Natural killer cell (primary cell): Measurements from ENCODE around the gene ETV6. TPM values are rescaled to one million over a fixed set of nuclear protein-coding genes. Genes with fewer than 3 reads are reported as not detected.
A peak's percentile ranks its signal among the peaks of the same experiment; 100 is the strongest.

ENCODE experiments used
- ATAC-seq, 3 donors: fragments of 150-1000 bp in 2 of 3; fragments of 200-7000 bp in 1 of 3; cut with Tn5 transposase; 1 replicate in 1 of 3; 2 replicates in 2 of 3; pipeline ENCODE4 v1.10.0; 2021; ENCODE audit warnings: mild to moderate bottlenecking in 2 of 3, moderate library complexity in 2 of 3
- DNase-seq, 2 donors: peaks; one replicate each; pipeline versions ENCODE4 v3.0.0 to v3.0.0-alpha.2; 2013 to 2021; ENCODE audit warnings: mixed read lengths in 1 of 2
- H3K27ac ChIP-seq: one replicate; pipeline ENCODE4 v1.5.1; 2013; ENCODE audit warnings: mild to moderate bottlenecking, low read length
- H3K27me3 ChIP-seq: one replicate; pipeline ENCODE4 v1.6.1; 2013; ENCODE audit warnings: low read length; ENCODE audit not compliant: control insufficient read depth, insufficient read depth
- H3K36me3 ChIP-seq: one replicate; pipeline ENCODE4 v1.6.1; 2013; ENCODE audit warnings: low read length; ENCODE audit not compliant: control insufficient read depth, insufficient read depth
- H3K4me1 ChIP-seq: one replicate; pipeline ENCODE4 v1.6.1; 2013; ENCODE audit warnings: low read length; ENCODE audit not compliant: control insufficient read depth, insufficient read depth
- H3K4me3 ChIP-seq: one replicate; pipeline ENCODE4 v1.5.1; 2013; ENCODE audit warnings: low read length
- H3K9me3 ChIP-seq: one replicate; pipeline ENCODE4 v1.6.1; 2013; ENCODE audit warnings: low read length; ENCODE audit not compliant: control insufficient read depth, insufficient read depth
- H3K27ac Mint-ChIP-seq, 2 donors: one replicate each; pipeline ENCODE4 v1.8.0; 2022; ENCODE audit warnings: mild to moderate bottlenecking in 2 of 2, mixed read lengths in 2 of 2, moderate library complexity in 1 of 2
- H3K27me3 Mint-ChIP-seq, 2 donors: one replicate each; pipeline ENCODE4 v1.8.0; 2022; ENCODE audit warnings: low read depth in 2 of 2, mixed read lengths in 2 of 2
- H3K36me3 Mint-ChIP-seq: one replicate; pipeline ENCODE4 v1.8.0; 2022; ENCODE audit warnings: mixed read lengths
- H3K4me1 Mint-ChIP-seq, 2 donors: one replicate each; pipeline ENCODE4 v1.8.0; 2022; ENCODE audit warnings: mixed read lengths in 2 of 2
- H3K4me3 Mint-ChIP-seq: one replicate; pipeline ENCODE4 v1.8.0; 2022; ENCODE audit warnings: mild to moderate bottlenecking, moderate library complexity, mixed read lengths
- H3K9me3 Mint-ChIP-seq, 2 donors: one replicate each; pipeline ENCODE4 v1.8.0; 2022; ENCODE audit warnings: mixed read lengths in 2 of 2
- CTCF ChIP-seq: fragments of 200-600 bp; IDR thresholded peaks from one replicate; pipeline ENCODE4 v1.8.0; 2022; ENCODE audit warnings: antibody characterized with exemption
- WGBS: methylation state at CpG from one replicate; pipeline ENCODE4 v1.1.7; 2013; ENCODE audit warnings: missing lambda C conversion rate; ENCODE audit not compliant: insufficient coverage; 5-methylcytosine and 5-hydroxymethylcytosine counted together
- intact Hi-C: fragments of 100-400 bp; cut with micrococcal nuclease; formaldehyde crosslinking; loops from one replicate; pipeline ENCODE4 v1.14.2; 2022
- total RNA-seq, 4 donors: library from RNA; stranded (reverse); fragments of 120-200 nt in 1 of 4; gene quantifications; one replicate each; pipeline versions ENCODE4 v1.2.3 to v1.2.4, GENCODE V29; 2013 to 2022

ETV6 gene
- total RNA-seq, 3 donors from 2014 or later (not counting 1 experiment from before 2014, with no cell fraction given), result 38.9 to 49.5 (median 40.6) TPM

GRCh38 chr12:11701433-11701832, 52.0 kb downstream of the ETV6 start:
- no peaks in the 10 kb centered on the region for H3K9me3 Mint-ChIP-seq
- no peaks in the 10 kb centered on the region for H3K27me3 Mint-ChIP-seq
- no peak overlapping the region for H3K4me3 Mint-ChIP-seq
- H3K27ac Mint-ChIP-seq, result peak overlapping the region in 1 of 2 donors; percentile 3
- no peak for TF ChIP-seq CTCF
- H3K4me1 Mint-ChIP-seq, result peaks cover 43 to 48% of the 10 kb centered on the region in 2 donors
- Histone ChIP-seq H3K4me1 (no peaks in the 10 kb centered on the region), H3K36me3 (no peaks in the 10 kb centered on the region), H3K4me3 (no peak overlapping the region), H3K27ac (no peak overlapping the region), H3K9me3 (no peaks in the 10 kb centered on the region), H3K27me3 (no peaks in the 10 kb centered on the region)
- intact Hi-C loops, result no loop called here
- DNase-seq (no peak), ATAC-seq (no peak)
- WGBS, result 87% methylated on average over 6 of the region's 6 CpGs
- H3K36me3 Mint-ChIP-seq, result no peaks in the 10 kb centered on the region

- Mint-ChIP-seq H3K4me1 (peaks cover 43 to 51% of the 10 kb centered on the region in 2 donors), H3K4me3 (no peak overlapping the region), H3K27ac (no peak overlapping the region), H3K9me3 (no peaks in the 10 kb centered on the region), H3K36me3 (no peaks in the 10 kb centered on the region), H3K27me3 (no peaks in the 10 kb centered on the region)
- DNase-seq (no peak), ATAC-seq (no peak)
- 93% methylated on average over 4 of the region's 5 CpGs for WGBS
- Histone ChIP-seq H3K9me3 (no peaks in the 10 kb centered on the region), H3K27ac (no peak overlapping the region), H3K36me3 (no peaks in the 10 kb centered on the region), H3K27me3 (no peaks in the 10 kb centered on the region), H3K4me3 (no peak overlapping the region), H3K4me1 (no peaks in the 10 kb centered on the region)
- no peak for TF ChIP-seq CTCF
- intact Hi-C loops, result no loop called here
These were observed 53.5 kb downstream of the ETV6 start for GRCh38 chr12:11702959-11703358.

GRCh38 chr12:11703378-11703777, 53.9 kb downstream of the ETV6 start:
- Mint-ChIP-seq H3K4me3 (no peak overlapping the region), H3K9me3 (no peaks in the 10 kb centered on the region), H3K4me1 (peaks cover 39 to 52% of the 10 kb centered on the region in 2 donors), H3K27ac (no peak overlapping the region), H3K27me3 (no peaks in the 10 kb centered on the region), H3K36me3 (no peaks in the 10 kb centered on the region)
- Histone ChIP-seq H3K4me1 (no peaks in the 10 kb centered on the region), H3K9me3 (no peaks in the 10 kb centered on the region), H3K36me3 (no peaks in the 10 kb centered on the region), H3K27me3 (no peaks in the 10 kb centered on the region), H3K4me3 (no peak overlapping the region), H3K27ac (no peak overlapping the region)
- intact Hi-C loops, result no loop called here
- WGBS, result 100% methylated on average over 2 of the region's 4 CpGs
- ATAC-seq (no peak), DNase-seq (no peak)
- no peak for TF ChIP-seq CTCF

GRCh38 chr12:11704089-11704488, 54.6 kb downstream of the ETV6 start:
- H3K9me3 ChIP-seq, result no peaks in the 10 kb centered on the region
- no peak overlapping the region for H3K4me3 ChIP-seq
- no peak overlapping the region for H3K27ac ChIP-seq
- Mint-ChIP-seq H3K27me3 (no peaks in the 10 kb centered on the region), H3K9me3 (no peaks in the 10 kb centered on the region), H3K36me3 (no peaks in the 10 kb centered on the region), H3K4me1 (peaks cover 32 to 53% of the 10 kb centered on the region in 2 donors), H3K4me3 (no peak overlapping the region), H3K27ac (no peak overlapping the region)
- H3K4me1 ChIP-seq, result no peaks in the 10 kb centered on the region
- TF ChIP-seq CTCF, result no peak
- H3K27me3 ChIP-seq, result no peaks in the 10 kb centered on the region
- no peak for DNase-seq
- intact Hi-C loops, result no loop called here
- ATAC-seq, result no peak
- WGBS, result 96% methylated on average over 8 of the region's 8 CpGs
- H3K36me3 ChIP-seq, result no peaks in the 10 kb centered on the region
